Tibial artery (tissue), 4 donors: Measurements from ENCODE around the gene E2F8.

Experiments used
- DNase-seq, 2 donors: peaks; one replicate each; pipeline ENCODE4 v3.0.0-alpha.2; 2019
- H3K27ac ChIP-seq, 2 donors: fragments of 200-600 bp; sonication (generic) in 1 of 2; 1 replicate in 1 of 2; 2 replicates in 1 of 2; pipeline ENCODE4 v1.5.1; 2018 to 2019; ENCODE audit warnings: mild to moderate bottlenecking in 1 of 2
- H3K27me3 ChIP-seq, 2 donors: fragments of 200-600 bp; sonication (generic) in 1 of 2; one replicate each; pipeline versions ENCODE4 v1.5.1 to v1.6.0; 2016 to 2019
- H3K36me3 ChIP-seq, 3 donors: fragments of 200-600 bp; sonication (generic) in 2 of 3; one replicate each; pipeline ENCODE4 v1.5.1; 2016 to 2019; ENCODE audit warnings: mild to moderate bottlenecking in 2 of 3
- H3K4me1 ChIP-seq, 4 donors: fragments of 200-600 bp; sonication (generic) in 2 of 4; 1 replicate in 3 of 4; 2 replicates in 1 of 4; pipeline ENCODE4 v1.5.1; 2016 to 2019
- H3K4me3 ChIP-seq, 2 donors: fragments of 200-600 bp; sonication (generic) in 1 of 2; 1 replicate in 1 of 2; 2 replicates in 1 of 2; pipeline ENCODE4 v1.5.1; 2018 to 2019; ENCODE audit warnings: mild to moderate bottlenecking in 2 of 2
- H3K9me3 ChIP-seq, 3 donors: fragments of 200-600 bp; sonication (generic) in 1 of 3; one replicate each; pipeline ENCODE4 v1.5.1; 2016 to 2019
- intact Hi-C: fragments of 100-400 bp; cut with DNase I; formaldehyde crosslinking; loops from one replicate; pipeline ENCODE4 v1.15.0; 2023; ENCODE audit warnings: low total_unique reads
- TF ChIP-seq, protein P1 (sequence below), 2 experiments: fragments of 200-600 bp in 1 of 2; fragments of 450-650 bp in 1 of 2; IDR thresholded peaks; one replicate each; pipeline ENCODE4 v1.5.1; 2017 to 2019; ENCODE audit warnings: antibody characterized with exemption in 2 of 2, mild to moderate bottlenecking in 1 of 2, moderate library complexity in 1 of 2

Gene E2F8

GRCh38 chr11:19243143-19243542, 2.4 kb upstream of the E2F8 start:
- Histone ChIP-seq H3K27ac (no peak overlapping the region), H3K36me3 (no peaks in the 10 kb centered on the region), H3K4me3 (no peak overlapping the region), H3K27me3 (peaks cover 8 to 74% of the 10 kb centered on the region in 2 donors), H3K4me1 (peaks cover 0 to 28% (median 24%) of the 10 kb centered on the region in 4 donors), H3K9me3 (no peaks in the 10 kb centered on the region)
- TF ChIP-seq, protein P1, sequence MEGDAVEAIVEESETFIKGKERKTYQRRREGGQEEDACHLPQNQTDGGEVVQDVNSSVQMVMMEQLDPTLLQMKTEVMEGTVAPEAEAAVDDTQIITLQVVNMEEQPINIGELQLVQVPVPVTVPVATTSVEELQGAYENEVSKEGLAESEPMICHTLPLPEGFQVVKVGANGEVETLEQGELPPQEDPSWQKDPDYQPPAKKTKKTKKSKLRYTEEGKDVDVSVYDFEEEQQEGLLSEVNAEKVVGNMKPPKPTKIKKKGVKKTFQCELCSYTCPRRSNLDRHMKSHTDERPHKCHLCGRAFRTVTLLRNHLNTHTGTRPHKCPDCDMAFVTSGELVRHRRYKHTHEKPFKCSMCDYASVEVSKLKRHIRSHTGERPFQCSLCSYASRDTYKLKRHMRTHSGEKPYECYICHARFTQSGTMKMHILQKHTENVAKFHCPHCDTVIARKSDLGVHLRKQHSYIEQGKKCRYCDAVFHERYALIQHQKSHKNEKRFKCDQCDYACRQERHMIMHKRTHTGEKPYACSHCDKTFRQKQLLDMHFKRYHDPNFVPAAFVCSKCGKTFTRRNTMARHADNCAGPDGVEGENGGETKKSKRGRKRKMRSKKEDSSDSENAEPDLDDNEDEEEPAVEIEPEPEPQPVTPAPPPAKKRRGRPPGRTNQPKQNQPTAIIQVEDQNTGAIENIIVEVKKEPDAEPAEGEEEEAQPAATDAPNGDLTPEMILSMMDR (IDR thresholded peaks at IDR 0.05) = no peak
- intact Hi-C loops = loop anchor here (5.0 kb wide), 1 partner anchor 1746 kb away; no protein-coding TSS in a partner anchor
- DNase-seq = no peak

- no peak overlapping the region for H3K27ac ChIP-seq
- H3K36me3 ChIP-seq = no peaks in the 10 kb centered on the region
- intact Hi-C loops = loop anchor here (5.0 kb wide), 1 partner anchor 1745 kb away; no protein-coding TSS in a partner anchor
- peak overlapping the region in 1 of 2 donors; percentile 60 for H3K4me3 ChIP-seq
- TF ChIP-seq, protein P1 (IDR thresholded peaks at IDR 0.05) = no peak
- peaks cover 0 to 28% (median 24%) of the 10 kb centered on the region in 4 donors for H3K4me1 ChIP-seq
- H3K27me3 ChIP-seq = peaks cover 8 to 79% of the 10 kb centered on the region in 2 donors
- no peak for DNase-seq
- H3K9me3 ChIP-seq = no peaks in the 10 kb centered on the region
These were observed 1.6 kb upstream of the E2F8 start for GRCh38 chr11:19242179-19242932.

- H3K27me3 ChIP-seq = peaks cover 8 to 82% of the 10 kb centered on the region in 2 donors
- intact Hi-C loops = loop anchor here (5.0 kb wide), 1 partner anchor 1744 kb away; no protein-coding TSS in a partner anchor
- TF ChIP-seq, protein P1 (IDR thresholded peaks at IDR 0.05) = no peak
- H3K36me3 ChIP-seq = no peaks in the 10 kb centered on the region
- H3K27ac ChIP-seq = no peak overlapping the region
- no peaks in the 10 kb centered on the region for H3K9me3 ChIP-seq
- no peak for DNase-seq
- H3K4me1 ChIP-seq = peaks cover 0 to 28% (median 24%) of the 10 kb centered on the region in 4 donors
- H3K4me3 ChIP-seq = peak overlapping the region; percentile 48 to 60
These were observed 774 bp upstream of the E2F8 start for GRCh38 chr11:19241260-19242178.

- Histone ChIP-seq H3K36me3 (no peaks in the 10 kb centered on the region), H3K4me3 (no peak overlapping the region), H3K4me1 (peaks cover 0 to 28% (median 24%) of the 10 kb centered on the region in 4 donors), H3K27ac (no peak overlapping the region), H3K27me3 (peaks cover 8 to 62% of the 10 kb centered on the region in 2 donors), H3K9me3 (no peaks in the 10 kb centered on the region)
- TF ChIP-seq, protein P1 (IDR thresholded peaks at IDR 0.05) = no peak
- intact Hi-C loops = no loop called here
- DNase-seq = no peak
These were observed 1.7 kb downstream of the E2F8 start for GRCh38 chr11:19239039-19239438.

DNA sequence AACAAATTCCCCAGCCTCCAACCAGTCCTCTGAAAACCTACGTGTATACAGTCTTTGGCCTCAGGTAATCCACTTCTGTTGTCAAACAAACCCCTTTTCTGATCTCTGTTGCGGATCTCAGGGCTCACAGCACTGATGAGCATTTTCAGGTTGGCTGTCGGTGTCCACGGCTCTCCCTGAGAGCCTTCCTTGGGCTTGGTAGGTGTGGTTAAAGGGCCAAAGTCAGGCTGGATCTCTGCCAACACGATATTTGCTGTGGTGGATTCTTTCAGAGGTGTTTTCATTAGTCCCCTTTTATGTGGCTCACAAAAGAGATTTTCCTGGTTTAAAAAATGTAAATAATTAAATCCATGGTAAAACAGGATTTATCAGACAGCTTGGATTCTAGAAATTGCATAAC, 2.9 kb downstream of the E2F8 start:
- DNase-seq = no peak
- intact Hi-C loops = no loop called here
- H3K27ac ChIP-seq = no peak overlapping the region
- no peaks in the 10 kb centered on the region for H3K36me3 ChIP-seq
- TF ChIP-seq, protein P1 (IDR thresholded peaks at IDR 0.05) = no peak
- no peaks in the 10 kb centered on the region for H3K9me3 ChIP-seq
- no peak overlapping the region for H3K4me3 ChIP-seq
- H3K4me1 ChIP-seq = peaks cover 0 to 27% (median 24%) of the 10 kb centered on the region in 4 donors
- peaks cover 7 to 54% of the 10 kb centered on the region in 2 donors for H3K27me3 ChIP-seq
